ENCODE results near the gene LRRK1. TPM values are rescaled to one million over a fixed set of nuclear protein-coding genes. Genes with fewer than 3 reads are reported as not detected.
"Not testable (repeated sequence)": the region's sequence is repeated elsewhere in the genome, so short reads cannot be mapped to it uniquely, and the experiment has no call there.

Gene LRRK1
- total RNA-seq, 2 experiments from 2014 or later: 0.29 to 0.30 TPM

- not testable (repeated sequence) for DNase-seq, H3K9me3 Mint-ChIP-seq, H3K27me3 Mint-ChIP-seq, H3K4me1 Mint-ChIP-seq, H3K27ac Mint-ChIP-seq, H3K4me3 Mint-ChIP-seq, H3K36me3 Mint-ChIP-seq
Measured at GRCh38 chr15:101095796-101096406, 176.7 kb downstream of the LRRK1 start.

DNA sequence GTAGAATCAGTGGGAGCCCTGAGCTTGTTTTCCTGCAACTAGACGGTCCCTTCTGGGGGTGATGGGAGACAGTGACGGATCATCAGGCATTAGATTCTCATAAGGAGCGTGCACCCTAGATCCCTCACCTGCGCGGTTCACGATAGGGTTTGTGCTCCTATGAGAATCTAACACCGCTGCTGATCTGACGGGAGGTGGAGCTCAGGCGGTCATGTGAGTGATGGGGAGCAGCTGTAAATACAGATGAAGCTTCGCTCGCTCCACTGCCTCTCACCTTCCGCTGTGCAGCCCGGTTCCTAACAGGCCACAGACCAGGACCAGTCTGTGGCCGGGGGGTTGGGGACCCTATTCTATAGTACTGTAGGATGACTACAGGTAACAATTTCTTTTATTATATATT, 178.0 kb downstream of the LRRK1 start:
- H3K27ac Mint-ChIP-seq: no peak overlapping the region

DNA sequence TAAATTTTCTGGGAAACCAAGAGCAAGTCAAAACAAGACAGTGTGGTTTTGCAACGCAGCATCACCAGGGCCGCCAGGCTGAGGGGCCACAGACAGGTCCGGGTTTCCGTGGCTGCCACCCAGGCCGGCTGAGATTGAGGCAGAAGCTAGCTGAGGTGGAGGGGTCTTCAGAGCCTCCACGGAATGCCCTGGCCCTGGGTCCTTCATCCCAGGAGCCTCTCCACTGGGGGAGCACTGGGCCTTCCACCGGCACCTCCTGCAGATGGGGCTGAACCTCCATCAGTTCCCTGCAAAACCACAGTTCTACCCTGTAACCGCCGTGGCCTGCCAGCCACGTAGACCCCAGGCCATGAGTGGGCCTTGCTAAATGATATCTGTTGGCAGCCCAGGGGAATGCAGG, 180.0 kb downstream of the LRRK1 start:
- Mint-ChIP-seq H3K4me3 (no peak overlapping the region), H3K9me3 (no peaks in the 10 kb centered on the region), H3K36me3 (peaks cover 5% of the 10 kb centered on the region), H3K27ac (no peak overlapping the region), H3K27me3 (peaks cover 4% of the 10 kb centered on the region), H3K4me1 (no peaks in the 10 kb centered on the region)
- no peak for DNase-seq

More for the DNA sequence above, 178.0 kb downstream of the LRRK1 start:
- H3K4me3 Mint-ChIP-seq: no peak overlapping the region
- H3K27me3 Mint-ChIP-seq: peaks cover 4% of the 10 kb centered on the region
- DNase-seq: no peak
- H3K36me3 Mint-ChIP-seq: peaks cover 7% of the 10 kb centered on the region
- peaks cover 7% of the 10 kb centered on the region for H3K4me1 Mint-ChIP-seq
- no peaks in the 10 kb centered on the region for H3K9me3 Mint-ChIP-seq

- Mint-ChIP-seq H3K27ac (no peak overlapping the region), H3K27me3 (no peaks in the 10 kb centered on the region), H3K9me3 (no peaks in the 10 kb centered on the region), H3K4me3 (no peak overlapping the region), H3K36me3 (peaks cover 2% of the 10 kb centered on the region), H3K4me1 (no peaks in the 10 kb centered on the region)
- DNase-seq: no peak
Measured at GRCh38 chr15:101100118-101100517, 181.0 kb downstream of the LRRK1 start.

GRCh38 chr15:101100593-101101442, 181.7 kb downstream of the LRRK1 start:
- no peaks in the 10 kb centered on the region for H3K27me3 Mint-ChIP-seq
- no peak overlapping the region for H3K27ac Mint-ChIP-seq
- no peaks in the 10 kb centered on the region for H3K9me3 Mint-ChIP-seq
- no peak for DNase-seq
- no peaks in the 10 kb centered on the region for H3K4me1 Mint-ChIP-seq
- no peak overlapping the region for H3K4me3 Mint-ChIP-seq
- H3K36me3 Mint-ChIP-seq: peaks cover 2% of the 10 kb centered on the region

DNA sequence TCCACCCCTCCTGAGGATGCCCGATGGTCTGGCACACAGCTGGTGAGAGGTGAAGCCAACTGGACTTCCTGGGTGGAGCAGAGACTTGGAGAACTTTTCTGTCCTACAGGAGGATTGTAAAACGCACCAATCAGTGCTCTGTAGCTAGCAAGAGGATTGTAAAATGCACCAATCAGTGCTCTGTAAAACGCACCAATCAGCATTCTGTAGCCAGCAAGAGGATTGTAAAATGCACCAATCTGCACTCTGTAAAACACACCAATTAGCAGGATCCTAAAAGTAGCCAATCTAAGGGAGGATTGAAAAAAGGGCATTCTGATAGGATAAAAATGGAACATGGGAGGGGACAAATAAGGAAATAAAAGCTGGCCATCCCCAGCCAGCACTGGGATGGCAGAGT, 182.5 kb downstream of the LRRK1 start:
- no peaks in the 10 kb centered on the region for H3K4me1 Mint-ChIP-seq
- DNase-seq: no peak
- no peaks in the 10 kb centered on the region for H3K27me3 Mint-ChIP-seq
- H3K36me3 Mint-ChIP-seq: peaks cover 2% of the 10 kb centered on the region
- H3K9me3 Mint-ChIP-seq: no peaks in the 10 kb centered on the region
- no peak overlapping the region for H3K4me3 Mint-ChIP-seq
- no peak overlapping the region for H3K27ac Mint-ChIP-seq

GRCh38 chr15:101102746-101103145, 183.6 kb downstream of the LRRK1 start:
- Mint-ChIP-seq H3K27me3 (no peaks in the 10 kb centered on the region), H3K36me3 (peaks cover 2% of the 10 kb centered on the region), H3K9me3 (no peaks in the 10 kb centered on the region), H3K27ac (no peak overlapping the region), H3K4me3 (no peak overlapping the region), H3K4me1 (no peaks in the 10 kb centered on the region)
- no peak for DNase-seq

- no peaks in the 10 kb centered on the region for H3K27me3 Mint-ChIP-seq
- H3K27ac Mint-ChIP-seq: no peak overlapping the region
- no peaks in the 10 kb centered on the region for H3K9me3 Mint-ChIP-seq
- no peak for DNase-seq
- H3K4me1 Mint-ChIP-seq: no peaks in the 10 kb centered on the region
- peaks cover 2% of the 10 kb centered on the region for H3K36me3 Mint-ChIP-seq
- H3K4me3 Mint-ChIP-seq: no peak overlapping the region
Measured at GRCh38 chr15:101103598-101103997, 184.4 kb downstream of the LRRK1 start.

DNA sequence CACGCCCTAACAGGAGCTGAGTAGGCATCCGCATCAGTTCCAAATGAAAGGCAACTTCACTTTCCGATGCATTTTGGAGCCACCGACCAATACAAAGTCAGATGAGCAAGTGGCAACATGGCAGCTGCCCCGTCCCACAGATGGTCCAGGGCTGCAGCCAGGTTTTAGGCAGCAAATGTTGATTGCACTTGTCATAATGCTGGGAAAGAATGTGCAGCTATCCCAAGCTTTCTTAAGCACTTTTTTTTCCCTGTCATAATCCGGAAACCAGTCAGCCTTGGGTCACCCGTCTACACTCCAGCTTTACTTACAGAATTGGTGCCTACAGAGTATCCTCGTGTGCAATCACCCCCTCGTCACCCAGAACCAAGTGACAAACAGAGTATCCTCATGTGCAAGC, 185.0 kb downstream of the LRRK1 start:
- Mint-ChIP-seq H3K9me3 (no peaks in the 10 kb centered on the region), H3K4me1 (no peaks in the 10 kb centered on the region), H3K4me3 (no peak overlapping the region), H3K36me3 (peaks cover 2% of the 10 kb centered on the region), H3K27ac (no peak overlapping the region), H3K27me3 (no peaks in the 10 kb centered on the region)
- no peak for DNase-seq

DNA sequence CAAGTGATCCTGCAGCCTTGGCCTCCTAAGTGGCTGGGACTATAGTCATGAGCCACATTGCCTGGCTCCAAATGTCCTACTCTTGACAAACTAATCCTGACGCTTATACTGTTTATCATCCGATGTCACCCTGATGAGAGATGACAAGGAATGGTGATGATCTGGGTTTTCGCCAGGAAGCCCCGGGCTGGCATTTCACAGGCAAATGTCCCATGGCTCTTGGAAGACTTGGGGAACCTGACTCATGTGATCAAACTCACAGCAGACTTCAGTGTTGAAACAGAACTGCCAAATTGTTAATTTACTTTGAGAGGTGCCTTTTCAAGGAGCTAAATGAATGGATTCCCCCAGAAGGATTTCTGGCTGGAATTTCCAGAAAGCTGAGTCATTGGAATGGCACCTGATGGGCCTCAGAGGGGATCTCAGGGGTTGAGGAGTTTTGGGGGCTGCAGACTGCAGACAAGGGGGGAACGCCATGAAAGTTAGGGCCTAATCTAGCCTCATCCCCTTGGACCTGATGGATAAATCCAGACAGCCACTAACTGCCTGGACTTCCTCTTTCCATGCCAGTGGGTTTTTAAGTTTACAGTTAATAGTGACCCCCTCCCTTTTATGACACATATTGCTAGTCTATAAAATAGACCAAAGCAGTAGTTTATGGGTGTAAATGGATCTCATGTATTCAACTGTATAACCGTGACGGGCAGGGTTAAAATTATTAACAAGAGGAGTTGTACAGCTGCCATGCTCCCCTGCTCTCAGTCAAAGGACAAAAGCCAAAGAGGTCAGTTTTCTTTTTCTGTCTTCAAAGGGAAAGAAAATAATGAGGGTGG, 186.1 kb downstream of the LRRK1 start:
- H3K4me3 Mint-ChIP-seq: no peak overlapping the region
- H3K36me3 Mint-ChIP-seq: peaks cover 2% of the 10 kb centered on the region

GRCh38 chr15:101107101-101107500, 187.9 kb downstream of the LRRK1 start:
- Mint-ChIP-seq H3K4me3 (no peak overlapping the region), H3K27ac (no peak overlapping the region), H3K9me3 (no peaks in the 10 kb centered on the region), H3K4me1 (no peaks in the 10 kb centered on the region), H3K27me3 (no peaks in the 10 kb centered on the region), H3K36me3 (no peaks in the 10 kb centered on the region)
- DNase-seq: no peak

More for the DNA sequence above, 186.1 kb downstream of the LRRK1 start:
- no peak overlapping the region for H3K27ac Mint-ChIP-seq
- H3K4me1 Mint-ChIP-seq: no peaks in the 10 kb centered on the region
- no peaks in the 10 kb centered on the region for H3K27me3 Mint-ChIP-seq
- H3K9me3 Mint-ChIP-seq: no peaks in the 10 kb centered on the region
- DNase-seq: no peak

- no peaks in the 10 kb centered on the region for H3K27me3 Mint-ChIP-seq
- H3K36me3 Mint-ChIP-seq: no peaks in the 10 kb centered on the region
- no peaks in the 10 kb centered on the region for H3K4me1 Mint-ChIP-seq
- no peaks in the 10 kb centered on the region for H3K9me3 Mint-ChIP-seq
- no peak for DNase-seq
- no peak overlapping the region for H3K4me3 Mint-ChIP-seq
- H3K27ac Mint-ChIP-seq: no peak overlapping the region
Measured at GRCh38 chr15:101107625-101108460, 188.7 kb downstream of the LRRK1 start.

DNA sequence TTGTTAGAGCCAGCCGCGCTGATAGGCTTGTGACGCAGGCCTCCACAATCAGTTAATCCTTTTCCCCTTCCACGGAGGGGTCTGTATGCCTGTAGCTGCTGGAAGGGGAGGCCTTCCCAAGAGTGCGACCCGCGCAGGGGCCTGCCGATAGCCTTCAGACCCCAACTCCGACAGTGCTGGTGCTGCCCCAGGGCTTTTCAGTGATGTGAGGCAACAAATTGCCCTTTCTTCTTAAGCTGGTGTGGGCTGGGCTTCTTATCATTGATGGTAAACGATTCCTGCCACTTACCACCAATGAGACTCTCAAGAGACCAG, 189.3 kb downstream of the LRRK1 start:
- no peak for DNase-seq
- no peak overlapping the region for H3K4me3 Mint-ChIP-seq
- H3K9me3 Mint-ChIP-seq: no peaks in the 10 kb centered on the region
- H3K4me1 Mint-ChIP-seq: no peaks in the 10 kb centered on the region
- no peaks in the 10 kb centered on the region for H3K36me3 Mint-ChIP-seq
- no peak overlapping the region for H3K27ac Mint-ChIP-seq
- H3K27me3 Mint-ChIP-seq: no peaks in the 10 kb centered on the region

DNA sequence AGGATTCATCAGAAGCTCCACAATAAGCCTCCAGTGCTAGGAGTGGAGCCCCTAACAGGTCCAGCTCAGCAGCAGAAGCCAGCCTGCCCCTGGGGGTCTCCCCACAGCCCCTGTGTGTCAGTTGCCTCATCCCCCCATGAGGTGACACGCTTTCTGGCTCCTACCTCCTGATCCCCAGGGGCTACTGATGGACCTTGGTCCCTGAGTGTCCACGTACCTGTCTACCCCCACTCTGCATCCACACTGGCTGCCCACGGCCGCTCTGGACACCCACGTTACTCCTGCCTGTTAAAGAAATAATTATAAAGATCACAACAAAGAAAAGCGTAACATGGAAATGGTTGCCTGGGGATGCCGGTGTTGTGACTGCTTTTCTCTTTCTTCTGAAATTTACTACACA, 189.6 kb downstream of the LRRK1 start:
- H3K4me3 Mint-ChIP-seq: no peak overlapping the region
- H3K4me1 Mint-ChIP-seq: no peaks in the 10 kb centered on the region
- H3K27me3 Mint-ChIP-seq: no peaks in the 10 kb centered on the region
- H3K36me3 Mint-ChIP-seq: no peaks in the 10 kb centered on the region
- no peak overlapping the region for H3K27ac Mint-ChIP-seq
- DNase-seq: no peak
- no peaks in the 10 kb centered on the region for H3K9me3 Mint-ChIP-seq

All from activated naive CD8-positive, alpha-beta T cell treated with anti-CD3 and anti-CD28 coated beads for 36 hours (primary cell).